ENCODE results near the gene CDH4.

DNA sequence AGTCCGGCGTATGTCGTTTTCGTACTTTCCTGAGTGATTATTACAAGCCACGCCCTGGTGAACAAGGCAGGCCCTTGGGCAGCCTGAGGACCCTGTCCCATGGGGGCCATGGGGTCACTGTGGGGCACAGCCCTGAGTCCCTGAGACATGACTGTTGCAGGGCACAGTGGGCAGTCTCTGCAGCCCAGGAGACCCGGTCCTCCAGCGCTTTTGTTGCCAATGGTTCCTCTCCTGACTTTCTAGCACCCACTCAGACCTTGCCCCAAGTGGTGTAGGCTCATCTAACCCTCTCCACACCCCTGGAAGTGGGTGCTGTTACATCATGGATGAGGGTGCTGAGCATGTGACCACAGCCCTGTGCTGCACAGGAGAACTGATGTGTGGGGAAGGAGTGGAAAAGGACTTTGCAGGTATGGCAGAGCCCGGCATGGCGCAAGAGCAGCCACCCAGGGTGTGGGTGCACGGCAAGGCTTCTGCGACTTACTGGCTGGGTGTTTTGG is 494.1 kb downstream of the CDH4 start:
- TF ChIP-seq, protein P1, sequence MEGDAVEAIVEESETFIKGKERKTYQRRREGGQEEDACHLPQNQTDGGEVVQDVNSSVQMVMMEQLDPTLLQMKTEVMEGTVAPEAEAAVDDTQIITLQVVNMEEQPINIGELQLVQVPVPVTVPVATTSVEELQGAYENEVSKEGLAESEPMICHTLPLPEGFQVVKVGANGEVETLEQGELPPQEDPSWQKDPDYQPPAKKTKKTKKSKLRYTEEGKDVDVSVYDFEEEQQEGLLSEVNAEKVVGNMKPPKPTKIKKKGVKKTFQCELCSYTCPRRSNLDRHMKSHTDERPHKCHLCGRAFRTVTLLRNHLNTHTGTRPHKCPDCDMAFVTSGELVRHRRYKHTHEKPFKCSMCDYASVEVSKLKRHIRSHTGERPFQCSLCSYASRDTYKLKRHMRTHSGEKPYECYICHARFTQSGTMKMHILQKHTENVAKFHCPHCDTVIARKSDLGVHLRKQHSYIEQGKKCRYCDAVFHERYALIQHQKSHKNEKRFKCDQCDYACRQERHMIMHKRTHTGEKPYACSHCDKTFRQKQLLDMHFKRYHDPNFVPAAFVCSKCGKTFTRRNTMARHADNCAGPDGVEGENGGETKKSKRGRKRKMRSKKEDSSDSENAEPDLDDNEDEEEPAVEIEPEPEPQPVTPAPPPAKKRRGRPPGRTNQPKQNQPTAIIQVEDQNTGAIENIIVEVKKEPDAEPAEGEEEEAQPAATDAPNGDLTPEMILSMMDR (IDR thresholded peaks at IDR 0.05): no peak
- TF ChIP-seq EZH2 (IDR thresholded peaks at IDR 0.05): no peak
- TF ChIP-seq EZH2phosphoT487 (IDR thresholded peaks at IDR 0.05): no peak

Data from neural progenitor cell (in vitro differentiated cells).